Measurements from ENCODE around the gene S100A14.

S100A14 gene

GRCh38 chr1:153610811-153611301 lies 5.3 kb downstream of the S100A14 start:
- TF ChIP-seq CTCF (IDR thresholded peaks at IDR 0.05; ENCODE audit: low read depth, low read length): no peak
- H3K4me3 ChIP-seq (ENCODE audit: low read depth, low read length): peak overlapping the region; percentile 94

GRCh38 chr1:153610334-153610733 lies 5.8 kb downstream of the S100A14 start:
- H3K4me3 ChIP-seq (ENCODE audit: low read depth, low read length): peak overlapping the region; percentile 2; the same call in 1 of the 2 replicates
- no peak for TF ChIP-seq CTCF (IDR thresholded peaks at IDR 0.05; ENCODE audit: low read depth, low read length)

- H3K4me3 ChIP-seq (ENCODE audit: low read depth, low read length): no peak overlapping the region
- no peak for TF ChIP-seq CTCF (IDR thresholded peaks at IDR 0.05; ENCODE audit: low read depth, low read length)
These were observed 6.6 kb downstream of the S100A14 start for GRCh38 chr1:153609585-153609907.

- no peak for TF ChIP-seq CTCF (IDR thresholded peaks at IDR 0.05; ENCODE audit: low read depth, low read length)
- H3K4me3 ChIP-seq (ENCODE audit: low read depth, low read length): peak overlapping the region; percentile 69
These were observed 7.2 kb downstream of the S100A14 start for GRCh38 chr1:153608742-153609584.

GRCh38 chr1:153608089-153608682 lies 7.9 kb downstream of the S100A14 start:
- peak overlapping the region; percentile 69 for H3K4me3 ChIP-seq (ENCODE audit: low read depth, low read length)
- TF ChIP-seq CTCF (IDR thresholded peaks at IDR 0.05; ENCODE audit: low read depth, low read length): no peak

- TF ChIP-seq CTCF (IDR thresholded peaks at IDR 0.05; ENCODE audit: low read depth, low read length): no peak
- no peak overlapping the region for H3K4me3 ChIP-seq (ENCODE audit: low read depth, low read length)
These were observed 8.7 kb downstream of the S100A14 start for GRCh38 chr1:153607381-153607780.

- H3K4me3 ChIP-seq (ENCODE audit: low read depth, low read length): no peak overlapping the region
- TF ChIP-seq CTCF (IDR thresholded peaks at IDR 0.05; ENCODE audit: low read depth, low read length): no peak
These were observed 9.9 kb downstream of the S100A14 start for GRCh38 chr1:153606194-153606593.
